ENCODE results near the gene RECQL. TPM values are rescaled to one million over a fixed set of nuclear protein-coding genes. Genes with fewer than 3 reads are reported as not detected.
A peak's percentile ranks its signal among the peaks of the same experiment; 100 is the strongest.

The RECQL gene
- total RNA-seq, 4 donors from 2014 or later = 36.4 to 45.0 (median 42.2) TPM

DNA sequence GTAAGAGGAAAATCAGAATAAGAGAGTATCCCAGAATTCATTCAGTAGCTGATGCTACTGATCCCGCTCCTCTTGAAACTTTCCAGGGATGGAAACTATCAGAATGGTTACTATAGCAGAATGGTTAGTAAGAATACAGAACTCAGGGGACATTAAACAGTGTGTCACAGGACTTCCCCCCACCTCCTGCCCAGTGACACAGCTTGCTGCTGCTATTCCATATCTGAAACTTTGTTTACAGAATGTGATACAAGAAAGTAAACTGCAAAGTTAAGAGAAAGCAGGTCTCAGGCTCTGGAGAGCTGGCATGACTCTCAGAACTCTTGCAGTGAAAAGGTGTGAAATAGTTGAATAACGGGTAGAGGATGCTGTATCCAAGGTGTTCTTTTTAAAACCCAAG is 28.0 kb upstream of the RECQL start:
- H3K4me3 ChIP-seq = no peak overlapping the region
- WGBS = 62% methylated on average over 2 of the region's 2 CpGs
- peak overlapping the region; percentile 20 to 62 (median 38) for H3K27ac ChIP-seq (replicated peaks in 1 of 4)
- H3K4me1 ChIP-seq = peaks cover 11 to 33% (median 30%) of the 10 kb centered on the region in 4 donors
- no peak for DNase-seq (ENCODE audit: extremely low spot score)
- no peaks in the 10 kb centered on the region for H3K9me3 ChIP-seq
- TF ChIP-seq, protein P1, sequence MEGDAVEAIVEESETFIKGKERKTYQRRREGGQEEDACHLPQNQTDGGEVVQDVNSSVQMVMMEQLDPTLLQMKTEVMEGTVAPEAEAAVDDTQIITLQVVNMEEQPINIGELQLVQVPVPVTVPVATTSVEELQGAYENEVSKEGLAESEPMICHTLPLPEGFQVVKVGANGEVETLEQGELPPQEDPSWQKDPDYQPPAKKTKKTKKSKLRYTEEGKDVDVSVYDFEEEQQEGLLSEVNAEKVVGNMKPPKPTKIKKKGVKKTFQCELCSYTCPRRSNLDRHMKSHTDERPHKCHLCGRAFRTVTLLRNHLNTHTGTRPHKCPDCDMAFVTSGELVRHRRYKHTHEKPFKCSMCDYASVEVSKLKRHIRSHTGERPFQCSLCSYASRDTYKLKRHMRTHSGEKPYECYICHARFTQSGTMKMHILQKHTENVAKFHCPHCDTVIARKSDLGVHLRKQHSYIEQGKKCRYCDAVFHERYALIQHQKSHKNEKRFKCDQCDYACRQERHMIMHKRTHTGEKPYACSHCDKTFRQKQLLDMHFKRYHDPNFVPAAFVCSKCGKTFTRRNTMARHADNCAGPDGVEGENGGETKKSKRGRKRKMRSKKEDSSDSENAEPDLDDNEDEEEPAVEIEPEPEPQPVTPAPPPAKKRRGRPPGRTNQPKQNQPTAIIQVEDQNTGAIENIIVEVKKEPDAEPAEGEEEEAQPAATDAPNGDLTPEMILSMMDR (IDR thresholded peaks at IDR 0.05) = no peak
- TF ChIP-seq EP300 (IDR thresholded peaks at IDR 0.05) (no peak), POLR2AphosphoS5 (IDR thresholded peaks at IDR 0.05) (no peak), POLR2A (IDR thresholded peaks at IDR 0.05; ENCODE audit: low read depth) (no peak)
- H3K27me3 ChIP-seq = no peaks in the 10 kb centered on the region
- H3K36me3 ChIP-seq = no peaks in the 10 kb centered on the region
- intact Hi-C loops (cut with DNase I) = no loop called here

DNA sequence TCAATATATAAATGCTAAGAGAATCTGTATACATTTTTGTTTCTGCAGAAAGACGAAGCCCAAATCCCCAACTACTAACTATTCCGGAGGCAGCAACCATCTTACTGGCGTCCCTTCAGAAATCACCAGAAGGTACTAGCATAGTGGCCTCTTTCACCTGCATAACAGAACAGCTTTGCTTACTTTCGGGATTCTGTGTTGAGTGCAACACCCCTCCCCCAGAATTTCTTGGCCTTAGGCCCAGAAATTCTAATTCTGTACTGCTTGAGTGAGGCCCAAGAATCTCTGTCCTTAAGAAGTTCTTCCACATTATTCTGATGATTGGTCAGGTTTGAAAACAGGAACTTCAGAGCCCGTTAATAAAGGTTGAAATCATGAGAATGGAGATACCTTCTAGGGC is 27.5 kb upstream of the RECQL start:
- peak overlapping the region; percentile 20 to 62 (median 38) for H3K27ac ChIP-seq (replicated peaks in 1 of 4)
- DNase-seq (ENCODE audit: extremely low spot score) = no peak
- 44% methylated on average over 5 of the region's 5 CpGs for WGBS
- no peaks in the 10 kb centered on the region for H3K27me3 ChIP-seq
- no peaks in the 10 kb centered on the region for H3K9me3 ChIP-seq
- no peaks in the 10 kb centered on the region for H3K36me3 ChIP-seq
- intact Hi-C loops (cut with DNase I) = no loop called here
- H3K4me3 ChIP-seq = no peak overlapping the region
- TF ChIP-seq, protein P1 (IDR thresholded peaks at IDR 0.05) = no peak
- TF ChIP-seq POLR2A (IDR thresholded peaks at IDR 0.05; ENCODE audit: low read depth) = no peak
- TF ChIP-seq EP300 (IDR thresholded peaks at IDR 0.05) = no peak
- TF ChIP-seq POLR2AphosphoS5 (IDR thresholded peaks at IDR 0.05) = no peak
- peaks cover 11 to 33% (median 30%) of the 10 kb centered on the region in 4 donors for H3K4me1 ChIP-seq

DNA sequence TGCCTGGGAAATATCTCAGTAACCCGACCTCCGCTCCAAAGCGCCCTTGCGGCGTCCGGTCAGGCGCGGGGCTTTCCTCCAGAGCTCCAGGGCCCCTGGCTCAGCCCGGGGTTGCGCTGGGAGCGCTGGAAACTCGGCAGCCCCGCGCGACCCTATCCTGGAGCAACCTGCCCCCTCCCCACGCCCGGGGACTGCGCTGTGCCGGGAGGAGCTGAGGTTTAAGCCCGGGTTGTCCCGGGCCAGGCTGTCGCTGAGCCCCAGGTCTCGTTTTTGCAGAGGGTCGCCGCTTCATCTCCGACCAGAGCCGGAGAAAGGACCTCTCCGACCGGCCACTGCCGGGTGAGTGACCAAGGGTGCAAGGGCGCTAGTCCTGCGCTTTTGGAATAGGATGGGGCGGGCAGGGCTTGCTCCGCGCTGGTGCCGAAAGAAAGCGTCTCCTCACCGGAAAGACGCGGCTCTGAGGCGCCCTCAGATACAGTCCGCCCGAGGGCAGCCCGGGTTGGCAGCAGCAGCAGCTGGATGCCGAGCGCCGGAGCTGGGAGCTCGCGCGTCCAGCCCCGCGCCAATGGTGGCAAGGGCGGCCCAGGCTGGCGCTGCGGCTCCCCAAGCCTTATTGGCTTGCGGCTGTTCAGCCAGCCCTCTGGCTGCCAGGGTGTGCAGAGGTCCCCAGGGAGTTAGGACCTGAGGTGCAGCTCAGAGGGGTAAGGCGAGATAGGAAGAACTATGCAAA is 26.2 kb upstream of the RECQL start:
- H3K27me3 ChIP-seq = no peaks in the 10 kb centered on the region
- TF ChIP-seq POLR2AphosphoS5 (IDR thresholded peaks at IDR 0.05) (no peak), POLR2A (IDR thresholded peaks at IDR 0.05; ENCODE audit: low read depth) (no peak), EP300 (IDR thresholded peaks at IDR 0.05) (no peak)
- TF ChIP-seq, protein P1 (IDR thresholded peaks at IDR 0.05) = peak in 2 of 3 experiments; percentile 4 to 16
- peaks cover 11 to 33% (median 30%) of the 10 kb centered on the region in 4 donors for H3K4me1 ChIP-seq
- H3K4me3 ChIP-seq = peak overlapping the region; percentile 62 to 75 (median 68)
- H3K27ac ChIP-seq (replicated peaks in 1 of 4) = peak overlapping the region; percentile 44 to 66 (median 64)
- DNase-seq (ENCODE audit: extremely low spot score) = no peak
- intact Hi-C loops (cut with DNase I) = no loop called here
- no peaks in the 10 kb centered on the region for H3K9me3 ChIP-seq
- H3K36me3 ChIP-seq = no peaks in the 10 kb centered on the region
- under 1% methylated on average over 35 of the region's 57 CpGs for WGBS

DNA sequence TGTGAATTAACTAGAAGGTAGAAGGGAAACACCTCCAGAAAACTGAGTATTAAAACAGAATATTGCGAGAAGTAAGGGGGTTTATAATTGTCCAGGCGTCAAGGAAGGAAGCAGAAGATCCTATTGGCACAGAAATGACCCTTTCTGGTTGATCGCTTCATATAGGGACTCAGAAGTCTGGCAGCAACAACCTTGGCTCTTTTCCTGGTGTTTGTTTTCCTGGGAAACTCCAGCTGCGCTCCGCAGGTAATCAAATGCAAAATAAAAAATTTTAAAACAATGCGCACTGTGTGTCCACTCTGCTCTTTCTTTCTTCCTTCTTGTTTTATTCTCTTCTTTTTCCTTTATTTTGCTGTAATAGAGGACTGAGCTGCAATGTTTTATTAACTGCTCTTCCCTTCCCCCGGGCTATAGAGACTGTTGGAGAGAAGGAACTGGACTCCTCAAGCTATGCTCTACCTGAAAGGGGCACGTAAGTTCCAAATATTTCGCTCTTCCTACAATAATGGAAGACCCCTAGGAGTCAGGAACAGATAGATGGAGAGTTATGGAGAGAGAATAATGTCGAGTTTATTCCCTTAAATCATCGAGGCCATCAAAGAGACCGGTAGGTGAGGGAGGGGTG is 25.4 kb upstream of the RECQL start:
- Histone ChIP-seq H3K27me3 (no peaks in the 10 kb centered on the region), H3K36me3 (no peaks in the 10 kb centered on the region), H3K27ac (replicated peaks in 1 of 4) (peak overlapping the region in 2 of 4 donors; percentile 64 to 65), H3K9me3 (no peaks in the 10 kb centered on the region), H3K4me1 (peaks cover 11 to 33% (median 30%) of the 10 kb centered on the region in 4 donors), H3K4me3 (peak overlapping the region; percentile 62 to 75 (median 68))
- no peak for DNase-seq (ENCODE audit: extremely low spot score)
- TF ChIP-seq EP300 (IDR thresholded peaks at IDR 0.05) = no peak
- TF ChIP-seq, protein P1 (IDR thresholded peaks at IDR 0.05) = no peak
- no peak for TF ChIP-seq POLR2A (IDR thresholded peaks at IDR 0.05; ENCODE audit: low read depth)
- no peak for TF ChIP-seq POLR2AphosphoS5 (IDR thresholded peaks at IDR 0.05)
- 54% methylated on average over 12 of the region's 12 CpGs for WGBS
- intact Hi-C loops (cut with DNase I) = no loop called here
